Measurements from ENCODE around the gene IGF2R.
"Not testable (repeated sequence)": the region's sequence is repeated elsewhere in the genome, so short reads cannot be mapped to it uniquely, and the experiment has no call there.

Gene IGF2R

GRCh38 chr6:160078883-160079685, 110.2 kb downstream of the IGF2R start:
- DNase-seq = no peak

DNA sequence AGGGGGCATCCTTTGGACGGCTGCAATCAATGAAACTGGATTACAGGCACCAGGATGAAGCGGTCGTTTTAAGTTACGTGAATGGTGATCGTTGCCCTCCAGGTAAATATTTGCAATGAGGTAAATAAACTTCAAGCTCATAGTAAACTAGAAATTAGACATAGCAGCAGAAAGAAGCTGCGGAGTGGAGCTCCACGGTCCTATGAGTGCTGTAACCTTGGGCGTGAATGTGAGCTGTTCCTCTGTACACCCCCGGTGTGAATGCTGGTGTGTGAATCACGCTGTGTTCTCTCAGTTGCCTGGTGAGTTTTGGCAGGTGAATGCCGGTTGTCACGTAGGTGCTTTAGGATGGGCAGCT, 110.8 kb downstream of the IGF2R start:
- no peak for DNase-seq

- no peak for DNase-seq
Observed at GRCh38 chr6:160080097-160080496, 111.2 kb downstream of the IGF2R start.

DNA sequence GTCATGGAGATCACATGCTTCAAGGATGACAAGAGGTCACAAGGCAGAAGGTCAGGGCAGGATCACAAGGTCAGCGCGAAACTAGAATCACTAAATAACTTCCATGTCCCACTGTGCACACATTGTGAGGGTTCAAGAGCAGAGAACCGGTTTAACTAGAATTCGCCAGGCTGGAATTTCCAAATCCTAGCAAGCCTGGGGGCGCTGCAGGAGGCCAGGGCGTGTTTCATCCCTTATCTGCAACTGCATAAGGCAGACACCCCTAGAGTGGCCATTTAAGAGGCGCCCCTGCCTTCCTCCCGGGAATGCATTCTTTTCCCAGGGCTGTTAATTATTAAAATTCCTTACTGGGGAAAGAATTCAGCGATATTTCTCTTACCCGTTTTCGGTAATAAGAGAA, 112.5 kb downstream of the IGF2R start:
- no peak for DNase-seq

GRCh38 chr6:160082627-160083026, 113.7 kb downstream of the IGF2R start:
- DNase-seq = no peak

- no peak for DNase-seq
Observed at GRCh38 chr6:160084198-160084776, 115.4 kb downstream of the IGF2R start.

DNA sequence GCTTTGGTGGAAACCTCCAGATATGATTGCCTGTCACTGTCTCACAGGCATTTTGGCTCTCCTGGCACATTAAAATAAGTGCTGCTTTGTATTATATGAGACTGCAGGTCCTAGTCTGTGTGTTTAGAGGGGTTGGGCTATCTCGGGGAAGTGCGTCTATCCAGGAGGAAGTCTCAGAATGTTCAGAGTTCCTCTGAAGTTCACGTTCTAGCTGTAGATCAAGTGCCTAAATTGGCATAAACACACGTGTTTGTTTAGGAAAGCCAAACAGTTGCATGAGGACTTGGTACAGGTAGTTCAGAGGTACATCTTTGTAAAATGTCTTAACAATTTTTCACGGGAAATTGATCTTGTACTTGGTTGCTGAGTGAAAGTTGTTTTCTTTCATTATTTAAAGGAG, 116.3 kb downstream of the IGF2R start:
- DNase-seq = no peak

DNA sequence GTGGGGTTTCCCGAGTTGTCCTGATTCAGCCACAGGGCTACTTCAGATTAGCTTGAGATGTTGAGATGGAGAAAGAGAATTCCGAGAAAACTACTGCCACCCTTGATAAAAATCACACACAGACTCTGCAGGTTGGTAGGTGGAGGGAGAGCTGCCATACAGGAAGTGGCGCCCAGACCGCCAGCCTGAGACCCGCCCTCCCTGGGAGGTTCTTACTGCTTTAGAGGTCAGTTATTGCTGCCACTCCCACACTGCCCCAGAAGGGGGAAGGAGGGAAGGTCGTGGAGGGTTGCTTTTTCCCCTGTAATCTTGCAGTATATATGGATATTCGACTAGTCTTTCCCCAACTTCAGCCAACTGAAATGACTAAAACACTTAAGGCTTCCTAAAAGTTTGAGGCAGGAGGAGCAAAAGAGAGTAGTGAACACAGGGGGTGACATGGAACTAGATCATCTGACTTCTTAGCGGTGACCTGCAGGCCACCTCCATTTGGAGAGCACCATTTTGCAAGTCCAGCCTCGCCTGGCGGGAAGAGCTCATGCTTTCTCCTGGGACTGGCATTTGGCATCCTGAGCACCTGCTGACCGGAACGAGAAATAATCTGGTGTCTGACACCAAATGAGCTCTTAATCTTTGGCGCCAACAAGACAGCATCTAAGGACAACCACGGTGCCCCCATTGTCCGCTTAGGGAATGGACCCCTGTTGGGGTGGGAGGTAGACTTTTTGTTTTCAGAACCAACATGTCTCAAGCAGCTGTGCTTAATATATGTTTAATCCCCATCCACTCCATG, 117.0 kb downstream of the IGF2R start:
- DNase-seq = no peak

- DNase-seq = no peak
Observed at GRCh38 chr6:160086754-160087153, 117.9 kb downstream of the IGF2R start.

DNA sequence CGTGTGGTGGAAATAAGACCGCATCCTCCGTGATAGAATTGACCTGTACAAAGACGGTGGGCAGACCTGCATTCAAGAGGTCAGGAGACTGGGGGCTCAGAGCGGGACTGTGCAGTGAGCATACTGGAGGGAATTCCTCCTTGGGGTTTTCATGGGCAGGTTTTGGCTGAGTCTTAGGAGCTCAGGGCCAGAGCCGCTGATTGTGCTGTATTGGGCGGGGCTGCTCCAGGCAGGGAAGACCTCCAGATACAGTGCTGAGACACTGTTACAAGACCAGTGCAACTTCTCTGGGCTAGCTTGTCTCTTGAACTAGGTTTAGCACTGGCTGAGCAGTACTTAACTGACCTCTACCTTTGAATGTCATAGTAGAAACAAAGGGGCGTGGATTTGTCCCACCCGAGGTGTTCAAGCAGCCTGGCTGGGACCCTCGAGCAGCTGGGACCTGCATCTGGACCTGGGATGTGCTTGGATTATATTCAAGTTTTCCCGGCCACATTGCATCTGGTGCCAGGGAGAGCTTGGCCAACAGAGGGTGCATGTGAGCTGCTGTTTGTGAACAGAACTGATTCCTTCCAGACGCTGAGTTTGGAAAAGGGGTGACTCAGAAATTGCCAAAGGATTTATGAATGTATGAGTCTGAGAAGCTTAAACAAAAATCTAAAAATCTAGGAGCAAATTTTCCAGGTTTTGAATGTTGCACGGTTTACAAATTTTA, 119.3 kb downstream of the IGF2R start:
- no peak for DNase-seq

DNA sequence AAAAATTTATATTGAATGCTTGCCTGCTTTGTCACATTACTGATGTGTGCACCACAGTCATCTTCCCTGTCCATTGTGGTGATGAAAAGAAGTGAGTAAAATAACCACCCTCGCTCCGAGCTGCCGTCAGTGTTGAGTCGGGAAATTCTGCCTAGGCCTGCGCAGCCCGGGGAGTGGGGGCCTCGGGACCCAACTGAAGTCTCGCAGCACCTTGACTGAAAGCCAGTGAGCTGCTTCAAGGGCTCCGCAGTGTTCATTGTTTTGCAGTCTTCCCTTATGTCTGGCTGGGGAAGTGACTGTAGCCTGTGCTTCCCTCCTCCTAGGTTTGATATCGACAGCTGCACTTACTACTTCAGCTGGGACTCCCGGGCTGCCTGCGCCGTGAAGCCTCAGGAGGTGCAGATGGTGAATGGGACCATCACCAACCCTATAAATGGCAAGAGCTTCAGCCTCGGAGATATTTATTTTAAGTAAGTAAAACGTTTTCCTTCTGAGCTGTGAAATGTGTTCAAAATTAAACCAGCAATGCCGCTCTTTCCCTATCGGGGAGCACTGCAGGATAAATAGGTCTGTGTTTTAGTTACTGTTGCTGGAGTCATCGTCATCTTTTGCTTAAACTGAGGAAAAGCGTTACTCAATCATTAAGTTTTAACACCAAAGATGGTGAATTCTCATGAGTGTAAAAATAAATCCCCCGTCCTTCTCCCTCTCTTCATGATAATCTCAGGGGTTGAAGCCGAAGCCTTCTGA, 120.1 kb downstream of the IGF2R start:
- DNase-seq = no peak

- DNase-seq = no peak
Observed at GRCh38 chr6:160089534-160089897, 120.6 kb downstream of the IGF2R start.

GRCh38 chr6:160090442-160091239, 121.8 kb downstream of the IGF2R start:
- not testable (repeated sequence) for DNase-seq

- not testable (repeated sequence) for DNase-seq
Observed at GRCh38 chr6:160092176-160092575, 123.3 kb downstream of the IGF2R start.

GRCh38 chr6:160092602-160093001, 123.7 kb downstream of the IGF2R start:
- no peak for DNase-seq

DNA sequence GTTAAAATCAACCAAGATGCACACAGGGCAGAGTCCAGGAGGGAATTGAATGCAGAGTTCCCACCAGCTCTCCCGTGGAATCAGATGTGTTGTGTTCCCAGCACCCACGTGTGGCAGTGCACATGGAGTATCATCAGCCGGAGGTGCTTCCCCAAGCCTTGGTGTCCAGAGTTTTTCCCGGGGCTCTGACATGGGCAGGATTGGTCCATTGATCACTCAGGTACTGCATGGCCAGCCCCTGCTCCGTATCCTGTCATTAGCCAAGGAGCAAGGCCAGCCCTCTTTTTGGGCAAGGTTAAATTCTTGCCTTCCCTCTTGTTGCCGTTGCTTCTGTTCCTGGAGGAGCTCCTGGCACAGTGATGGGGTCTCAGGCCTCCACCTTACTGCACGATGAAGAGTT, 124.2 kb downstream of the IGF2R start:
- DNase-seq = no peak

- no peak for DNase-seq
Observed at GRCh38 chr6:160093946-160094345, 125.1 kb downstream of the IGF2R start.

GRCh38 chr6:160095146-160095845, 126.4 kb downstream of the IGF2R start:
- no peak for DNase-seq

- DNase-seq = no peak
Observed at GRCh38 chr6:160101277-160102205, 132.7 kb downstream of the IGF2R start.

DNA sequence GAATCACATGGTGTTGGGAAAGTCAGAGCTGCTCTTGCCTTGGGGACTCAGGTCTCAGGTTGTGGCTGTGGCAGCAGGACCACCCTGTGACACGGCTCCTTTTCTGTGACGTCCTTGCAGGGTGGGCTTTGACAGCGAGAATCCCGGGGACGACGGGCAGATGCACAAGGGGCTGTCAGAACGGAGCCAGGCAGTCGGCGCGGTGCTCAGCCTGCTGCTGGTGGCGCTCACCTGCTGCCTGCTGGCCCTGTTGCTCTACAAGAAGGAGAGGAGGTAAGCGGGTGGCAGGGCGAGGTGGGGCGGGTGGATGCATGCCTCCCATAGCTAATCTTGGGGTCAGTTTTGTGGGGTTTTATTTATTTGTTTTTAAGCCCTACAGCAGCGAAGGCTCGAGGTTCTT, 133.5 kb downstream of the IGF2R start:
- no peak for DNase-seq

Data from activated naive CD4-positive, alpha-beta T cell treated with anti-CD3 and anti-CD28 coated beads, Interleukin-2, amount 50 U/mL, for 16 hours (primary cell).